ENCODE data around the gene TTF2.
"Not testable (repeated sequence)": the region's sequence is repeated elsewhere in the genome, so short reads cannot be mapped to it uniquely, and the experiment has no call there.

TTF2 gene

GRCh38 chr1:117093091-117093534 lies 33.0 kb downstream of the TTF2 start:
- no peak for DNase-seq (ENCODE audit: low read depth in 2 of 2)

GRCh38 chr1:117093870-117094621 lies 33.9 kb downstream of the TTF2 start:
- DNase-seq (ENCODE audit: low read depth in 2 of 2), result no peak

- DNase-seq (ENCODE audit: low read depth in 2 of 2), result no peak
These were observed 34.9 kb downstream of the TTF2 start for GRCh38 chr1:117094841-117095604.

- DNase-seq (ENCODE audit: low read depth in 2 of 2), result no peak
These were observed 36.9 kb downstream of the TTF2 start for GRCh38 chr1:117096951-117097408.

GRCh38 chr1:117097443-117097842 lies 37.3 kb downstream of the TTF2 start:
- no peak for DNase-seq (ENCODE audit: low read depth in 2 of 2)

- no peak for DNase-seq (ENCODE audit: low read depth in 2 of 2)
These were observed 38.3 kb downstream of the TTF2 start for GRCh38 chr1:117098287-117098890.

- DNase-seq (ENCODE audit: low read depth in 2 of 2), result no peak
These were observed 41.2 kb downstream of the TTF2 start for GRCh38 chr1:117101334-117101733.

- DNase-seq (ENCODE audit: low read depth in 2 of 2), result not testable (repeated sequence)
These were observed 41.7 kb downstream of the TTF2 start for GRCh38 chr1:117101858-117102257.

- DNase-seq (ENCODE audit: low read depth in 2 of 2), result no peak
These were observed 44.9 kb downstream of the TTF2 start for GRCh38 chr1:117104986-117105385.

- DNase-seq (ENCODE audit: low read depth in 2 of 2), result no peak
These were observed 45.6 kb downstream of the TTF2 start for GRCh38 chr1:117105722-117106121.

- DNase-seq (ENCODE audit: low read depth in 2 of 2), result no peak
These were observed 46.4 kb downstream of the TTF2 start for GRCh38 chr1:117106478-117106877.

GRCh38 chr1:117107364-117107763 lies 47.2 kb downstream of the TTF2 start:
- DNase-seq (ENCODE audit: low read depth in 2 of 2), result no peak

GRCh38 chr1:117110774-117111173 lies 50.6 kb downstream of the TTF2 start:
- no peak for DNase-seq (ENCODE audit: low read depth in 2 of 2)

GRCh38 chr1:117112047-117112717 lies 52.1 kb downstream of the TTF2 start:
- no peak for DNase-seq (ENCODE audit: low read depth in 2 of 2)

- no peak for DNase-seq (ENCODE audit: low read depth in 2 of 2)
These were observed 53.1 kb downstream of the TTF2 start for GRCh38 chr1:117113199-117113598.

GRCh38 chr1:117114877-117115276 lies 54.8 kb downstream of the TTF2 start:
- no peak for DNase-seq (ENCODE audit: low read depth in 2 of 2)

- DNase-seq (ENCODE audit: low read depth in 2 of 2), result no peak
These were observed 56.1 kb downstream of the TTF2 start for GRCh38 chr1:117116090-117116783.

GRCh38 chr1:117116784-117117130 lies 56.6 kb downstream of the TTF2 start:
- no peak for DNase-seq (ENCODE audit: low read depth in 2 of 2)

GRCh38 chr1:117117697-117118096 lies 57.6 kb downstream of the TTF2 start:
- DNase-seq (ENCODE audit: low read depth in 2 of 2), result no peak

- DNase-seq (ENCODE audit: low read depth in 2 of 2), result no peak
These were observed 58.0 kb downstream of the TTF2 start for GRCh38 chr1:117118137-117118536.

GRCh38 chr1:117119144-117119543 lies 59.0 kb downstream of the TTF2 start:
- DNase-seq (ENCODE audit: low read depth in 2 of 2), result not testable (repeated sequence)

Measured in stimulated activated CD4-positive, alpha-beta T cell treated with anti-CD3 and anti-CD28 coated beads, Interleukin-4, amount 100 ng/mL, for 48 hours (primary cell).